LNCaP clone FGC (cell line): Measurements from ENCODE around the gene SSU72.

Source experiments
- DNase-seq: peaks from one replicate; pipeline ENCODE4 v3.0.0-alpha.2; 2011; ENCODE audit warnings: low read depth
- H3K4me3 ChIP-seq: 2 replicates; pipeline ENCODE4 v1.5.1; 2011; ENCODE audit warnings: mild to moderate bottlenecking, low read depth, low read length, control low read depth
- CTCF ChIP-seq: IDR thresholded peaks from 2 replicates; pipeline ENCODE4 v1.5.1; 2012; ENCODE audit warnings: mild to moderate bottlenecking; ENCODE audit not compliant: control insufficient read depth, insufficient read depth; ENCODE audit errors: extremely low read depth

Gene SSU72

GRCh38 chr1:1610796-1611195, 36.1 kb upstream of the SSU72 start:
- H3K4me3 ChIP-seq = no peak overlapping the region
- DNase-seq = no peak
- TF ChIP-seq CTCF = no peak

DNA sequence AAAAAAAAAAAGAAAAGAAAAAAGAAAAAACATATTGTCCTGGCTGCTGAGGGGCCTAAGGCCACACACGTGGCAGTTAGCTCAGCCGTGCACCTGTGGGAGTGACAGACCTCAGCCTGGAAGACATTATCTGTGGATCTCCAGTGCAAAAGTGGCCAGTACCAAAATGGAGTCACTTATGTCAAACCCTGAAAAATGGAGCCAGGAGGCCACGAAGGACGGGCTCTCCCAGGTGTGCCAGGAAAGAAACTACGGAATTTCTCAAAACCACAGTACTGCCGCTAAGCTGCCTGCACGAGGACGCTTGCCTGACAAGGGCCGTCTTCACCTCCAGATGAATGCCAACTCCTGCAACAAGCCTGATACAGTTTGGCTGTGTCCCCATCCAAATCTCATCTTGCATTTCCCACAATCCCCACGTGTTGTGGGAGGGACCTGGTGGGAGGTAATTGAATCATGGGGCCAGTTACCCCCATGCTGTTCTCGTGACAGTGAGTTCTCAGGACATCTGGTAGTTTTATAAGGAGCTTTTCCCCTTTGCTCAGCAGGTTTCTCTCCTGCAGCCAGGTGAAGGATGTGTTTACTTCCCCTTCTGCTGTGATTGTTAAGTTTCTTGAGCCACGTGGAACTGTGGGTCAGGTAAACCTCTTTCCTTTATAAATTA, 35.3 kb upstream of the SSU72 start:
- no peak overlapping the region for H3K4me3 ChIP-seq
- peak; percentile 71 for DNase-seq
- no peak for TF ChIP-seq CTCF

DNA sequence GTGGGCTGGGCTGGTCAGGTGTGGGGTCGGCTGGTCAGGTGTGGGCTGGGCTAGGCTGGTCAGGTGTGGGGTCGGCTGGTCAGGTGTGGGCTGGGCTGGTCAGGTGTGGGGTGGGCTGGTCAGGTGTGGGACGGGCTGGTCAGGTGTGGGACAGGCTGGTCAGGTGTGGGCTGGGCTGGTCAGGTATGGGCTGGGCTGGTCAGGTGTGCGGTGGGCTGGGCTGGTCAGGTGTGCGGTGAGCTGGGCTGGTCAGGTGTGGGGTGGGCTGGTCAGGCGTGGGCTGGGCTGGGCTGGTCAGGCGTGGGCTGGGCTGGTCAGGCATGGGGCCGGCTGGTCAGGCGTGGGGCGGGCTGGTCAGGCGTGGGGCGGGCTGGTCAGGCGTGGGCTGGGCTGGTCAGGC, 31.6 kb upstream of the SSU72 start:
- DNase-seq = no peak
- no peak overlapping the region for H3K4me3 ChIP-seq
- TF ChIP-seq CTCF = no peak

- H3K4me3 ChIP-seq = no peak overlapping the region
- no peak for DNase-seq
- TF ChIP-seq CTCF = no peak
Observed at GRCh38 chr1:1605724-1606123, 31.1 kb upstream of the SSU72 start.

- H3K4me3 ChIP-seq = no peak overlapping the region
- no peak for TF ChIP-seq CTCF
- no peak for DNase-seq
Observed at GRCh38 chr1:1605034-1605591, 30.4 kb upstream of the SSU72 start.

DNA sequence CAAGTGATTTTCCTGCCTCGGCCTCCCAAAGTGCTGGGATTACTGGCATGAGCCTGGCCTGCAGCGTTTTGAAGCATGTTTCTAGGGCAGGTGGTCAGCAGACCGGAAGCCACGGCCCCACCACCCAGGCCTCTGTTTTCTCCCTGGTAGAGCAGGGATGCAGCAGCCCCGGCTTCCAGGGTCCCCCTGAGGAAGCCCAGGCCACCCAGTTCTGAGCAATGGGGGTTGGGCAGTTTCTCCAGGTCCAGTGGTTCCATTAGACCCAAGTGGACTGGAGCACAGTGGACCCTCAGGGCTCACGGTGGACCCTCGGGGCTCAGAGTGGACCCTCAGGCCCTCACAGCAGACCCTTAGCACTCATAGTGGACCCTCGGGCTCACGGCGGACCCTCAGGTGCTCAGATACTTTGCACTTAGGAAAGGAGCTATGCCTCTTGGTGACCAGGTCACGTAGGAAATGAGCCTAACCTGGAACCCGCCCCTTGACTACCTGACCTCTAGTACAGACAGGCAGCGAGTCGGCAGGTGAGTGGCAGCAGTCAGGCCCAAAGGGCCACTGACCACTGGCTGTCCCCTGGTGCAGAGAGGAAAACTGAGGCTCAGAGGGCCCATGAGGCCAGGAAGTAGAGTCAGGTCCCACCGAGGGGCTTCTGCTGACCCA, 29.8 kb upstream of the SSU72 start:
- no peak for TF ChIP-seq CTCF
- no peak for DNase-seq
- no peak overlapping the region for H3K4me3 ChIP-seq
